CD4-positive, alpha-beta T cell (primary cell): ENCODE data around the gene MUC13. TPM values are rescaled to one million over a fixed set of nuclear protein-coding genes. Genes with fewer than 3 reads are reported as not detected.

Experiments used
- ATAC-seq: fragments of 200-7000 bp; cut with Tn5 transposase; one replicate; pipeline ENCODE4 v1.10.0; 2022; ENCODE audit warnings: mild to moderate bottlenecking; ENCODE audit not compliant: poor library complexity
- CTCF ChIA-PET: fragments of 350-600 bp; sonication (Branson Sonifier 250); formaldehyde crosslinking; loops from one replicate; lab custom pipeline; 2021; ENCODE audit warnings: antibody characterized with exemption, inconsistent platforms; lab: Charles Lee
- POLR2A ChIA-PET: fragments of 350-600 bp; sonication (Branson Sonifier 250); formaldehyde crosslinking; loops from one replicate; lab custom pipeline; 2021; ENCODE audit warnings: antibody characterized with exemption, inconsistent platforms; lab: Charles Lee
- DNase-seq, 14 experiments: peaks; one replicate each; pipeline ENCODE4 v3.0.0-alpha.2; 2013 to 2020; ENCODE audit warnings: mixed read lengths in 2 of 14
- H3K27ac ChIP-seq, 2 donors: one replicate each; pipeline versions ENCODE4 v1.5.1 to v1.7.0; 2013; ENCODE audit warnings: low read length in 2 of 2, low read depth in 1 of 2, mild to moderate bottlenecking in 1 of 2
- H3K27me3 ChIP-seq, 2 experiments: 1 replicate in 1 of 2; 2 replicates in 1 of 2; pipeline versions ENCODE4 v1.6.1 to v1.7.0; 2013; ENCODE audit warnings: low read length in 2 of 2, control low read depth in 1 of 2, mild to moderate bottlenecking in 1 of 2, moderate library complexity in 1 of 2; ENCODE audit not compliant: insufficient read depth in 2 of 2, control insufficient read depth in 1 of 2
- H3K36me3 ChIP-seq: one replicate; pipeline ENCODE4 v1.6.1; 2013; ENCODE audit warnings: low read length, control low read depth; ENCODE audit not compliant: insufficient read depth
- H3K4me1 ChIP-seq: one replicate; pipeline ENCODE4 v1.6.1; 2013; ENCODE audit warnings: low read length, control low read depth; ENCODE audit not compliant: insufficient read depth
- H3K4me3 ChIP-seq: one replicate; pipeline ENCODE4 v1.5.1; 2013; ENCODE audit warnings: mild to moderate bottlenecking, low read length, moderate library complexity
- H3K9me3 ChIP-seq, 2 experiments: 1 replicate in 1 of 2; 2 replicates in 1 of 2; pipeline versions ENCODE4 v1.6.1 to v1.7.0; 2013; ENCODE audit warnings: low read length in 2 of 2, mild to moderate bottlenecking in 2 of 2, control low read depth in 1 of 2, moderate library complexity in 1 of 2; ENCODE audit not compliant: control insufficient read depth in 1 of 2, insufficient read depth in 1 of 2
- H3K27ac Mint-ChIP-seq: one replicate; pipeline ENCODE4 v1.8.0; 2020; ENCODE audit warnings: mixed read lengths
- H3K27me3 Mint-ChIP-seq: one replicate; pipeline ENCODE4 v1.8.0; 2021; ENCODE audit warnings: mixed read lengths
- H3K36me3 Mint-ChIP-seq: one replicate; pipeline ENCODE4 v1.8.0; 2021; ENCODE audit warnings: low read depth, mixed read lengths
- H3K4me1 Mint-ChIP-seq: one replicate; pipeline ENCODE4 v1.8.0; 2021; ENCODE audit warnings: low read depth, mixed read lengths
- H3K4me3 Mint-ChIP-seq: one replicate; pipeline ENCODE4 v1.8.0; 2020; ENCODE audit warnings: mild to moderate bottlenecking, mixed read lengths
- H3K9me3 Mint-ChIP-seq: one replicate; pipeline ENCODE4 v1.8.0; 2020; ENCODE audit warnings: mixed read lengths
- CTCF ChIP-seq: fragments of 200-600 bp; IDR thresholded peaks from one replicate; pipeline ENCODE4 v1.8.0; 2022; ENCODE audit warnings: antibody characterized with exemption, mild to moderate bottlenecking
- intact Hi-C, 2 experiments: fragments of 100-400 bp; cut with DNase I in 1 of 2; cut with micrococcal nuclease in 1 of 2; formaldehyde crosslinking; loops; one replicate each; pipeline versions ENCODE4 v1.15.1 to v1.9.0; 2023 to 2025; cut with DNase I, micrococcal nuclease
- total RNA-seq, 174 experiments: library from RNA in 2 of 174; stranded (reverse) in 2 of 174; gene quantifications; one replicate each; pipeline ENCODE4 v1.2.3 and lab custom pipeline; 2021 to 2026

MUC13 gene
- total RNA-seq, 2 experiments from 2014 or later, result 0.47 TPM; not detected in 1

- Histone ChIP-seq H3K36me3 (no peaks in the 10 kb centered on the region), H3K4me3 (no peak overlapping the region), H3K27me3 (peaks cover 24 to 50% of the 10 kb centered on the region in 2 experiments), H3K9me3 (no peaks in the 10 kb centered on the region), H3K4me1 (peaks cover 14% of the 10 kb centered on the region), H3K27ac (no peak overlapping the region)
- ATAC-seq (no peak), DNase-seq (no peak)
- Mint-ChIP-seq H3K27ac (no peak overlapping the region), H3K27me3 (peaks cover 53% of the 10 kb centered on the region), H3K4me3 (peak overlapping the region; percentile 73), H3K36me3 (no peaks in the 10 kb centered on the region), H3K9me3 (no peaks in the 10 kb centered on the region), H3K4me1 (peaks cover 4% of the 10 kb centered on the region)
- POLR2A ChIA-PET, result no interaction called here
- CTCF ChIA-PET, result no interaction called here
- TF ChIP-seq CTCF, result no peak
- intact Hi-C loops, result no loop called here
Observed at GRCh38 chr3:124888482-124889441, 45.8 kb downstream of the MUC13 start.

- peaks cover 4% of the 10 kb centered on the region for H3K4me1 Mint-ChIP-seq
- intact Hi-C loops, result no loop called here
- Histone ChIP-seq H3K9me3 (no peaks in the 10 kb centered on the region), H3K36me3 (no peaks in the 10 kb centered on the region), H3K27me3 (peaks cover 24 to 52% of the 10 kb centered on the region in 2 experiments), H3K27ac (no peak overlapping the region), H3K4me3 (peak overlapping the region; percentile 56), H3K4me1 (peaks cover 14% of the 10 kb centered on the region)
- H3K36me3 Mint-ChIP-seq, result no peaks in the 10 kb centered on the region
- H3K27me3 Mint-ChIP-seq, result peaks cover 58% of the 10 kb centered on the region
- peak overlapping the region; percentile 73 for H3K4me3 Mint-ChIP-seq
- ATAC-seq, result no peak
- ChIA-PET CTCF (no interaction called here), POLR2A (interaction anchor here (1.8 kb wide), 1 partner anchor 52 kb away, joined by 4 read pairs; no protein-coding TSS in a partner anchor)
- no peaks in the 10 kb centered on the region for H3K9me3 Mint-ChIP-seq
- DNase-seq, result no peak
- no peak for TF ChIP-seq CTCF
- no peak overlapping the region for H3K27ac Mint-ChIP-seq
Observed at GRCh38 chr3:124887932-124888298, 46.6 kb downstream of the MUC13 start.

- H3K27me3 ChIP-seq, result peaks cover 24 to 52% of the 10 kb centered on the region in 2 experiments
- DNase-seq (peak in 6 of 14 experiments; percentile 1 to 39 (median 23)), ATAC-seq (peak; percentile 51)
- CTCF ChIA-PET, result no interaction called here
- H3K36me3 ChIP-seq, result no peaks in the 10 kb centered on the region
- H3K9me3 ChIP-seq, result no peaks in the 10 kb centered on the region
- peak within 1 kb of the TSS; percentile 73 for H3K4me3 Mint-ChIP-seq
- TF ChIP-seq CTCF, result no peak
- H3K9me3 Mint-ChIP-seq, result no peaks in the 10 kb centered on the region
- H3K4me1 Mint-ChIP-seq, result peaks cover 4% of the 10 kb centered on the region
- H3K27ac Mint-ChIP-seq, result no peak within 1 kb of the TSS
- peaks cover 14% of the 10 kb centered on the region for H3K4me1 ChIP-seq
- POLR2A ChIA-PET, result interaction anchor here (1.8 kb wide), 1 partner anchor 52 kb away, joined by 4 read pairs; no protein-coding TSS in a partner anchor
- peaks cover 63% of the 10 kb centered on the region for H3K27me3 Mint-ChIP-seq
- H3K27ac ChIP-seq, result no peak within 1 kb of the TSS
- intact Hi-C loops, result no loop called here
- H3K4me3 ChIP-seq, result peak within 1 kb of the TSS; percentile 56
- no peaks in the 10 kb centered on the region for H3K36me3 Mint-ChIP-seq
Observed at GRCh38 chr3:124887177-124887931, 47.2 kb downstream of the MUC13 start, which contains the start of gene ITGB5. Gene ITGB5 (minus strand): TSS chr3:124887365. CDS start chr3:124887000, 365 bp downstream.
